ENCODE data around the gene EXOSC2. TPM values are rescaled to one million over a fixed set of nuclear protein-coding genes. Genes with fewer than 3 reads are reported as not detected.

The EXOSC2 gene
- polyA plus RNA-seq, 2 donors = 14.3 to 17.4 TPM

DNA sequence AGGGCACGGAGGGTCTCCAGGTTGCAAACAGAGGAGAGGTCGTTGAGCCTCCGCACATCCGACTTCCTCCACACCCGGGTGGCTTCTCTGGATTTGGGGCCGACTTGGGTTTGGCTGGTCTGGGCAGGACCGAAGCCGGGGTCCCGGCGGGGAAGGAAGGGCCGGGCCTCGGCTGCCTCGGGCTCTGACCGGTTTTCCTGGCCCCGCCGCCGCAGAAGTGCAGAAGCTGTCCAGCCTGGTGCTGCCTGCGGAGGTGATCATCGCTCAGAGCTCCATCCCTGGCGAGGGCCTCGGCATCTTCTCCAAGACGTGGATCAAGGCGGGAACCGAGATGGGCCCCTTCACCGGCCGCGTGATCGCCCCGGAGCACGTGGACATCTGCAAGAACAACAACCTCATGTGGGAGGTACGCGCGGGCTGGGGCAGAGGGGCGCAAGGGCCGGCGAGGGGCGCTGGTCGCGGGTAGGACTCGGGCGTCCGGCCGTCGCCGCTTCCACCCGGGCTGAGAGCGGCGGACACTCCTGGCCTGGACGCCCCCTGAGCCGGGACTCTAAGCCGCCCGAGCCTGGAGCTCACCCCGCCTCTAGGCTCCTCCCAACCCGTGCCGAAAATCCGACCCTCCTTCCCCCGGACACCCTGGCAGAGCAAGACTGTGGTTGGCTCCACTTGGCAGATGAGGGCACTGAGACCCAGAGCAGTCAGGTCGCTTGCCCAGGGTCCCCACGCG lies 27.0 kb upstream of the EXOSC2 start:
- H3K9me3 ChIP-seq (ENCODE audit: control insufficient read depth in 2 of 2, insufficient read depth in 1 of 2, low read depth in 1 of 2, low read length in 1 of 2) = no peaks in the 10 kb centered on the region
- 11 to 14% methylated on average over 59 to 60 of the region's 60 CpGs for WGBS, 2 donors
- H3K27ac ChIP-seq (ENCODE audit: low read depth in 2 of 2, low read length in 1 of 2) = no peak overlapping the region
- peaks cover 16 to 29% of the 10 kb centered on the region in 2 donors for H3K4me1 ChIP-seq (ENCODE audit: control insufficient read depth in 2 of 2, insufficient read depth in 2 of 2, low read length in 1 of 2)
- no peak overlapping the region for H3K4me3 ChIP-seq (ENCODE audit: low read depth in 1 of 2, low read length in 2 of 2)
- no peaks in the 10 kb centered on the region for H3K36me3 ChIP-seq (ENCODE audit: control insufficient read depth in 2 of 2, insufficient read depth in 2 of 2, low read length in 1 of 2)
- peaks cover 3 to 52% of the 10 kb centered on the region in 2 donors for H3K27me3 ChIP-seq (ENCODE audit: control insufficient read depth in 1 of 2, insufficient read depth in 2 of 2, low read length in 2 of 2)

DNA sequence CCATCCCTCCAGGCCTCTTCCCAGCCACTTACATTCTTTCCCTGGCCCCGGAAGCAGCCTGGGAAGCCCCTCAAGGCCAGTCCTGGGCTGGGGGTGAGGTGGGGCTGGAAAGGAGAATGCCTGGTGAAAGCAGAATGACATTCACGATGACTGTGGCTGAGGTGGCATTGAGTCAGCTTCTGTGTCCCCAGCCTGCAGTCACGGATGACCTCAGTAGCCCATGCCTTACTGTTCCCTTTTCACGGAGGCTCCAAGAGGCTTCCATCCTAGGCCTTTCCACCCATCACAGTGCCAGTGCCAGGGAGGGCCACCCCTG lies 26.5 kb upstream of the EXOSC2 start:
- H3K4me3 ChIP-seq (ENCODE audit: low read depth in 1 of 2, low read length in 2 of 2) = no peak overlapping the region
- peaks cover 16 to 28% of the 10 kb centered on the region in 2 donors for H3K4me1 ChIP-seq (ENCODE audit: control insufficient read depth in 2 of 2, insufficient read depth in 2 of 2, low read length in 1 of 2)
- peaks cover 0 to 47% of the 10 kb centered on the region in 2 donors for H3K27me3 ChIP-seq (ENCODE audit: control insufficient read depth in 1 of 2, insufficient read depth in 2 of 2, low read length in 2 of 2)
- no peaks in the 10 kb centered on the region for H3K9me3 ChIP-seq (ENCODE audit: control insufficient read depth in 2 of 2, insufficient read depth in 1 of 2, low read depth in 1 of 2, low read length in 1 of 2)
- H3K36me3 ChIP-seq (ENCODE audit: control insufficient read depth in 2 of 2, insufficient read depth in 2 of 2, low read length in 1 of 2) = no peaks in the 10 kb centered on the region
- H3K27ac ChIP-seq (ENCODE audit: low read depth in 2 of 2, low read length in 1 of 2) = no peak overlapping the region
- 55 to 60% methylated on average over 4 of the region's 4 CpGs for WGBS, 2 donors

GRCh38 chr9:130668196-130668595 lies 25.4 kb upstream of the EXOSC2 start:
- Histone ChIP-seq H3K9me3 (ENCODE audit: control insufficient read depth in 2 of 2, insufficient read depth in 1 of 2, low read depth in 1 of 2, low read length in 1 of 2) (no peaks in the 10 kb centered on the region), H3K36me3 (ENCODE audit: control insufficient read depth in 2 of 2, insufficient read depth in 2 of 2, low read length in 1 of 2) (no peaks in the 10 kb centered on the region), H3K4me1 (ENCODE audit: control insufficient read depth in 2 of 2, insufficient read depth in 2 of 2, low read length in 1 of 2) (peaks cover 16 to 18% of the 10 kb centered on the region in 2 donors), H3K4me3 (ENCODE audit: low read depth in 1 of 2, low read length in 2 of 2) (no peak overlapping the region), H3K27me3 (ENCODE audit: control insufficient read depth in 1 of 2, insufficient read depth in 2 of 2, low read length in 2 of 2) (peaks cover 0 to 37% of the 10 kb centered on the region in 2 donors), H3K27ac (ENCODE audit: low read depth in 2 of 2, low read length in 1 of 2) (no peak overlapping the region)
- WGBS, 2 donors = 93 to 94% methylated on average over 13 of the region's 13 CpGs

- H3K9me3 ChIP-seq (ENCODE audit: control insufficient read depth in 2 of 2, insufficient read depth in 1 of 2, low read depth in 1 of 2, low read length in 1 of 2) = no peaks in the 10 kb centered on the region
- no peak overlapping the region for H3K27ac ChIP-seq (ENCODE audit: low read depth in 2 of 2, low read length in 1 of 2)
- H3K4me3 ChIP-seq (ENCODE audit: low read depth in 1 of 2, low read length in 2 of 2) = no peak overlapping the region
- no peaks in the 10 kb centered on the region for H3K36me3 ChIP-seq (ENCODE audit: control insufficient read depth in 2 of 2, insufficient read depth in 2 of 2, low read length in 1 of 2)
- peaks cover 0 to 33% of the 10 kb centered on the region in 2 donors for H3K27me3 ChIP-seq (ENCODE audit: control insufficient read depth in 1 of 2, insufficient read depth in 2 of 2, low read length in 2 of 2)
- WGBS, 2 donors = 66 to 70% methylated on average over 12 of the region's 12 CpGs
- peaks cover 12 to 13% of the 10 kb centered on the region in 2 donors for H3K4me1 ChIP-seq (ENCODE audit: control insufficient read depth in 2 of 2, insufficient read depth in 2 of 2, low read length in 1 of 2)
Observed at GRCh38 chr9:130668659-130669058, 24.9 kb upstream of the EXOSC2 start.

DNA sequence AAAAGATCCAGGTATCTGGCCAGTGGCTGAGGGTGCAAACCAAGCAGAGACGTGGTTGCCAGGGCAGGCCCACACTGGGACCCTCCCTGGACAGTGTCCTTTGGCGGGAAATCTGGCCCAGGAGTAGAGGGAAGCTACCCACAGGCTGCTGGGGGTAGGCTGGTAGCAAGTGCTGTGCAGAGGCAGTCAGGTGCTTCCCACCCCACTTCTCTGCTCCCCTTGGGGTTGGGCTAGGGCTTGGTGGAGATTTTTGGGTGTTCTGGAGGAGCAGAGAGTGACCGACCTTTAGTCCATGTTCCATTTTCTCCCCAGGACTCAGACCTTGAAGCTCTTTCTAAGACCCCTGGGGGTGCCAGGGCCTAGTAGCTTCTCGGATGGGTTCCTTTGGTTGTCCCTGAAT lies 23.6 kb upstream of the EXOSC2 start:
- Histone ChIP-seq H3K36me3 (ENCODE audit: control insufficient read depth in 2 of 2, insufficient read depth in 2 of 2, low read length in 1 of 2) (no peaks in the 10 kb centered on the region), H3K9me3 (ENCODE audit: control insufficient read depth in 2 of 2, insufficient read depth in 1 of 2, low read depth in 1 of 2, low read length in 1 of 2) (no peaks in the 10 kb centered on the region), H3K27me3 (ENCODE audit: control insufficient read depth in 1 of 2, insufficient read depth in 2 of 2, low read length in 2 of 2) (peaks cover 0 to 22% of the 10 kb centered on the region in 2 donors), H3K27ac (ENCODE audit: low read depth in 2 of 2, low read length in 1 of 2) (no peak overlapping the region), H3K4me1 (ENCODE audit: control insufficient read depth in 2 of 2, insufficient read depth in 2 of 2, low read length in 1 of 2) (peaks cover 3 to 6% of the 10 kb centered on the region in 2 donors), H3K4me3 (ENCODE audit: low read depth in 1 of 2, low read length in 2 of 2) (no peak overlapping the region)
- WGBS, 2 donors = 81 to 84% methylated on average over 4 of the region's 4 CpGs

GRCh38 chr9:130670644-130671043 lies 22.9 kb upstream of the EXOSC2 start:
- Histone ChIP-seq H3K4me3 (ENCODE audit: low read depth in 1 of 2, low read length in 2 of 2) (no peak overlapping the region), H3K9me3 (ENCODE audit: control insufficient read depth in 2 of 2, insufficient read depth in 1 of 2, low read depth in 1 of 2, low read length in 1 of 2) (no peaks in the 10 kb centered on the region), H3K36me3 (ENCODE audit: control insufficient read depth in 2 of 2, insufficient read depth in 2 of 2, low read length in 1 of 2) (no peaks in the 10 kb centered on the region), H3K27ac (ENCODE audit: low read depth in 2 of 2, low read length in 1 of 2) (no peak overlapping the region), H3K4me1 (ENCODE audit: control insufficient read depth in 2 of 2, insufficient read depth in 2 of 2, low read length in 1 of 2) (peaks cover 1 to 4% of the 10 kb centered on the region in 2 donors), H3K27me3 (ENCODE audit: control insufficient read depth in 1 of 2, insufficient read depth in 2 of 2, low read length in 2 of 2) (peaks cover 0 to 16% of the 10 kb centered on the region in 2 donors)
- WGBS, 2 donors = 73 to 84% methylated on average over 6 of the region's 6 CpGs

DNA sequence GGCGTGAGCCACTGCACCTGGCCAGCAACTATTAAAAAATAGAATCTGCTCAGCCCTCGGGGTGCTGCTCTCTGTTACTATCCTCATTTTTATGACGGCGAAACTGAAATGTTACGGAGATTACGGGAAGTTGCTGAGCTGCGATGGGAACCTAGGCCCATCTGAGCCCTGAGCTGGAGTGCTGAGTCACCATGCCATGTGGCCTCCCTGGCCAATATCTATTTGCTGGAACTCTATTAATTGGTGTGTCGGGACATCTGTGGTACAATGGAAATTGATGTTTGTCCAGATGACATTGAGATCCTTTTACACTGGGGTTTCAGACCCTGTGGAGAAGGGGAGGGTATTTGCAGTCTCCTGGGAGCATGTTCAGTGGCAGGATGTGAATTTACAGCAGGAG lies 21.1 kb upstream of the EXOSC2 start:
- Histone ChIP-seq H3K4me1 (ENCODE audit: control insufficient read depth in 2 of 2, insufficient read depth in 2 of 2, low read length in 1 of 2) (no peaks in the 10 kb centered on the region), H3K36me3 (ENCODE audit: control insufficient read depth in 2 of 2, insufficient read depth in 2 of 2, low read length in 1 of 2) (no peaks in the 10 kb centered on the region), H3K27me3 (ENCODE audit: control insufficient read depth in 1 of 2, insufficient read depth in 2 of 2, low read length in 2 of 2) (peaks cover 0 to 1% of the 10 kb centered on the region in 2 donors), H3K27ac (ENCODE audit: low read depth in 2 of 2, low read length in 1 of 2) (no peak overlapping the region), H3K9me3 (ENCODE audit: control insufficient read depth in 2 of 2, insufficient read depth in 1 of 2, low read depth in 1 of 2, low read length in 1 of 2) (no peaks in the 10 kb centered on the region), H3K4me3 (ENCODE audit: low read depth in 1 of 2, low read length in 2 of 2) (no peak overlapping the region)
- WGBS, 2 donors = 86 to 89% methylated on average over 8 of the region's 8 CpGs

GRCh38 chr9:130672933-130673615 lies 20.5 kb upstream of the EXOSC2 start:
- H3K36me3 ChIP-seq (ENCODE audit: control insufficient read depth in 2 of 2, insufficient read depth in 2 of 2, low read length in 1 of 2) = no peaks in the 10 kb centered on the region
- H3K4me1 ChIP-seq (ENCODE audit: control insufficient read depth in 2 of 2, insufficient read depth in 2 of 2, low read length in 1 of 2) = no peaks in the 10 kb centered on the region
- H3K27ac ChIP-seq (ENCODE audit: low read depth in 2 of 2, low read length in 1 of 2) = no peak overlapping the region
- H3K27me3 ChIP-seq (ENCODE audit: control insufficient read depth in 1 of 2, insufficient read depth in 2 of 2, low read length in 2 of 2) = no peaks in the 10 kb centered on the region
- no peaks in the 10 kb centered on the region for H3K9me3 ChIP-seq (ENCODE audit: control insufficient read depth in 2 of 2, insufficient read depth in 1 of 2, low read depth in 1 of 2, low read length in 1 of 2)
- WGBS, 2 donors = 84% methylated on average over 12 of the region's 12 CpGs
- H3K4me3 ChIP-seq (ENCODE audit: low read depth in 1 of 2, low read length in 2 of 2) = no peak overlapping the region

DNA sequence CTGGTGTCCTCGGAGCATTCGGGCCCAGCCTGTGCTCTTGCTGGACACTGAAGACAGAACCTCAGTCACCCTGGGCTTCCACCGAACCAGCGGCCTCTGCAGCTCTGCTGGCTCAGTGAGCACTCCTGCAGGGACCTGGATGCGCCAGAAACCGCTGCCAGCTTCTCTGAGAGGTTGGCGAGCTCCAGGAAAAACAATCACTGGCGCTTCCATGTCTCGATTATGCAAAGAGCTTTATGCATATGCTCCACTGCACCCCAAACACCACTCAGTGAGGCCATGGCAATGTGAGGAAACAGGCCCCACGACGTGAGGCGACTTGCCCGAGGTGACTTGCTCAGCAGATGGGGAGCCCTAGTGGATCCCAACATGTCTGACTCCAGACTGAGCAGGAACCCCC lies 18.2 kb upstream of the EXOSC2 start:
- H3K27me3 ChIP-seq (ENCODE audit: control insufficient read depth in 1 of 2, insufficient read depth in 2 of 2, low read length in 2 of 2) = no peaks in the 10 kb centered on the region
- 64 to 66% methylated on average over 13 of the region's 13 CpGs for WGBS, 2 donors
- H3K9me3 ChIP-seq (ENCODE audit: control insufficient read depth in 2 of 2, insufficient read depth in 1 of 2, low read depth in 1 of 2, low read length in 1 of 2) = no peaks in the 10 kb centered on the region
- H3K4me3 ChIP-seq (ENCODE audit: low read depth in 1 of 2, low read length in 2 of 2) = no peak overlapping the region
- no peak overlapping the region for H3K27ac ChIP-seq (ENCODE audit: low read depth in 2 of 2, low read length in 1 of 2)
- no peaks in the 10 kb centered on the region for H3K4me1 ChIP-seq (ENCODE audit: control insufficient read depth in 2 of 2, insufficient read depth in 2 of 2, low read length in 1 of 2)
- H3K36me3 ChIP-seq (ENCODE audit: control insufficient read depth in 2 of 2, insufficient read depth in 2 of 2, low read length in 1 of 2) = no peaks in the 10 kb centered on the region

DNA sequence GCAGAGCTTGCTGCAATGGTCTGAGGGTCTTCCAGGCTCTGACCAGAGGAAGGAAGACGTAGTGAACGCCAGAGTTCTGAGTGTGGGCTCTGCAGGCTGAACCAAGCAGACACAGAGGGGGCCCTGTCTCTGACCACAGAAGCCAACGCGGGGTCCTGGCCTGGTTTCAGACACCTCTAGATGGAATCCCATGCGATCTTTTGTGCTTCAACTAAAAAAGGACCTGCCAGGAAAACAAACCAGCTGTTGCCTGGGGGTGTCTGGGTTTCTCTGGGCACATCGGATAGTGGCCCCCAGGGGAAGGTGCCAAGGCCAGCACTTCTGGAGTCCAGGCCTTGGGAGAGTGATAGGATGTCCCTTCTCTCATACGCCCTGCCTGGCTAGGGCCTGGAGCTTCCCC lies 16.3 kb upstream of the EXOSC2 start:
- no peaks in the 10 kb centered on the region for H3K27me3 ChIP-seq (ENCODE audit: control insufficient read depth in 1 of 2, insufficient read depth in 2 of 2, low read length in 2 of 2)
- WGBS, 2 donors = 67 to 73% methylated on average over 7 of the region's 7 CpGs
- H3K4me3 ChIP-seq (ENCODE audit: low read depth in 1 of 2, low read length in 2 of 2) = no peak overlapping the region
- peaks cover 9 to 11% of the 10 kb centered on the region in 2 donors for H3K4me1 ChIP-seq (ENCODE audit: control insufficient read depth in 2 of 2, insufficient read depth in 2 of 2, low read length in 1 of 2)
- H3K9me3 ChIP-seq (ENCODE audit: control insufficient read depth in 2 of 2, insufficient read depth in 1 of 2, low read depth in 1 of 2, low read length in 1 of 2) = no peaks in the 10 kb centered on the region
- H3K36me3 ChIP-seq (ENCODE audit: control insufficient read depth in 2 of 2, insufficient read depth in 2 of 2, low read length in 1 of 2) = no peaks in the 10 kb centered on the region
- H3K27ac ChIP-seq (ENCODE audit: low read depth in 2 of 2, low read length in 1 of 2) = no peak overlapping the region

All from esophagus (tissue), 2 donors.